ENCODE data around the gene SULF2.

Gene SULF2

DNA sequence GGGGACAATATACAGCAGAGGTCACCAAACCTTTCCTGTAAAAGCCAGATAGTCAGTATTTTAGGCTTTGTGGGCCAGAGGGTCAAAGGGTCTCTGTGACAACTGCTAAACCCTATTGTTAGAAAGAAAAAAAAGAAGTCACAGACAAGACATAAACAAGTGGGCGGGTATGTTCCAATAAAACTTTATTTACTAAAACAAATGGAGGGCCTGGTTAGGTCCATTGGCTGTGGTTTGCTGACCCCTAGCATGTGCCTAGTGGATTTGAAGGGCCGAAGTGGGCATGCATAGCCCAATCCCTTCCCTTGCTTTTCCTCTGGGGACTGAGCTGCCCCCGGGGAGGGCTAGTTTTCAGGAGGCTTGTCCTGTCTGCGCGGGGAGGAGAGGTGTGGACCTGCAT lies 78.9 kb downstream of the SULF2 start:
- DNase-seq: no peak

DNA sequence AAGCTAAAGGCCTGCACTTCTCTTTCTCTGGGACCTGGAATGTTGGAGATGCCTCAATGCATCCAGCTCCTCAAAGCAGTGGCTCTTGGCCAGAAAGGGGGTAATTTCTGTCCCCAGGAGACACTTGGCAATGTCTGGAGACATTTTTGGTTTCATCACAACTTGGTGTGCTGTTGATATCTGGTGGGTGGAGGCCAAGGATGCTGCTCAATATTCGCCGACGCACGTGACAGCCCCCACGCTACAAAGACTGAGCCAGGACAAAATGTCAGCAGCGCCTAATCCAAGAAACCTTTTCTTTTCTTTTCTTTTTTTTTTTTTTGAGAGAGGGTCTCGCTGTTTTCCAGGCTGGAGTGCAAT lies 79.8 kb downstream of the SULF2 start:
- DNase-seq: no peak

DNA sequence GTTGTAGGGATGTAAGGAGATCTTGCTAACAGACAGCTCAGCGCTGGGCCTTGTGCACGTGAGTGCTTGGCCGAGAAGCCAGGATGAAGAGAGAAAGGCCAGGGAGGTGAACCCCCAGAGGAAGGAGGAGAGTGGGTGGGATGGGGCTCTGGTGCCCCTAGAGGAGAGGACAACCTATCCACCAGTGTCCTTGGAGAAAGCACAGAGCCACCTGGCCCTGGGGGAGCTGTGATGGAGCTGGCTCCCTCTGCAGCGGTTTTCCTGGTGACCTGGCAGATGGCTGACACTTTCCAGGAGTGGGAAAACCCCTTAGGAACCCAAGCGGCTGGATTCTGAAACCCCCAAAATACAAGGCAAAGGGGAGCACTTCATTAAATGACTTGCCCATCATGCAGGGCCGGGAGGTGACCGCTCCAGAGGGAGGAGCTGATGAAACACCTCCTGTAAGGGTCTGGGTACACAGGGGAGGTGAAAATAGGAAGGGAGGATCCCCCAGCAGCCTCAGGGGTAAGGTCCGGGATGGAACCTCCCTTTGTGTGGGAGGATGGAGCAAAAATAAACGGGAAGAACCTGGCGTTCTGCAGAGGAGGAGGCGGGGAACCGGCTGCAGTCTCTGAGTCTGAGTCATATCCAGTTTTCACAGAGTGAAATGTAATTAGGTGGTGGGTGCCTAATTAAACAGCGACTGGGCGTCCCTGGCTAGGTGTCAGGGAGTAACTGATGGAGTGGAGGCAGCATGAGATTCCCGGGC lies 80.4 kb downstream of the SULF2 start:
- DNase-seq: no peak

DNA sequence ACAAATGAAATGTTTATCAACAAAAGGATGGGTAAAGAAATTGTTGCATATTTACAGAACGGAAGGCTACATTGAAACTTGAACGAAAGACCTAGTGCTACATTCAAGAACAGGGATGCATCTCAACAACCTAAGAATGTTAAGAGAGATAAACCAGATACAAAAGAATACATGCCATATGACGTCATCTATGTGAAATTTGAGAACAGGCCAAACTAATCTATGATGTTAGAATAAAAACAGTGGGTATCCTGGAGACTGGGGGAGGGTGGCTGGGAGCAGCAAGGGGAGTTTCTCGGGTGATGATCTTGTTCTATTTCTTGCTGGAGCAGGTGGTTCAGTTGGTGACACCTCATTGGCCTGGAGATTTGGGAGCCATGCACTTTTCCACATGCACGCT lies 81.5 kb downstream of the SULF2 start:
- no peak for DNase-seq

DNA sequence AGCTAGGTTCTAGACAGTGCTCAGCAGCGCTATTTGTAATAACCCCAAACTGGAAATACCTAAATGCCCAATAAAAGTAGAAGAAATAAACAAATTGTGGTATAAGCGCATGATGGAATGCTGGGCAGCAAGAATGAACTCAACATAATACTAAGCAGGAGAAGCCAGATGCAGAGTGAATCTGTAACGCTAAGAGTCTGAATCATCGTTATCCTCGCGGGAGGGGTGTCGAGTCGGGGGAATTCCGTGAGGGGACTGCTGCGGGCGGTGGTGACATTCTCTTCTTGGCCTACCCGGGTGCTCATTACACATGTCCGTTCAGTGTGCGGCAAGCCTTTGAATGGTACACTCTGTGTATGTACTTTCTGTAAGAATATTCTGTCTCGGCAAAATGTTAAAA lies 83.7 kb downstream of the SULF2 start:
- no peak for DNase-seq

DNA sequence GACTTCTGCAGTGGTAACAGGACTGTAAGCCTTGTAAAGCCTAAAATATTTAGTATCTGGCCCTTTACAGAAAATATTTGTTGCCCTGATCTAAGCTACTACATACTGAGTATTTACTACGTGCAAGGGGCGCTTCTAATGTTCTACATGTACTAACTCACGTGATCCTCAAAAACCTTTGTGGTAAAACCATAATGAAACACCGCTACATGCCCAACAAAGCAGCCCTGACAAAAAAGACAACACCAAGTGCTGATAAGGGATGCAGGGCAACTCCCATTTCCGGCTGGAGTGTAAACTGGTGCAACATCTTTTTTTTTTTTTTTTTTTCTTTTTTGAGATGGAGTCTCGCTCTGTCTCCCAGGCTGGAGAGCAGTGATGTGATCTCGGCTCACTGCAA lies 85.0 kb downstream of the SULF2 start:
- DNase-seq: no peak

DNA sequence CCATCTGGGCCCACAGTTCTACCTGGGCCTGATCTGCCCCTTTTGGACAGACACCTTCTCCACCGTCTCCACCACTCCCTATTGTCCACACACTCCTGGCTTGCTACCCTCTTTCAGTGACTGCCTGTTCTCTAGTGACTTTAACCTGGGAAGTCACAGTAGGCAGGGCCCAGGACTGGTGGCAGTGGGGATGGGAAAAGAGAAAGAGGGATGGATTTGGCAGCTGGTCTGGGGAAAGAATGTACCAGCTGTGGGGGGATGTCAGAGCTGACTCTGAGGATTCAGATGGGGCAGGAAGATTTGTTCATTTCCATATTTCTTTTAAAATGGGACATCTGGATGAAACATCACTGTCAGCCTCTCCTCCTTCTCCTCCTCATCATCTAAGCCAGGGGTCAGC lies 85.5 kb downstream of the SULF2 start:
- DNase-seq: no peak

DNA sequence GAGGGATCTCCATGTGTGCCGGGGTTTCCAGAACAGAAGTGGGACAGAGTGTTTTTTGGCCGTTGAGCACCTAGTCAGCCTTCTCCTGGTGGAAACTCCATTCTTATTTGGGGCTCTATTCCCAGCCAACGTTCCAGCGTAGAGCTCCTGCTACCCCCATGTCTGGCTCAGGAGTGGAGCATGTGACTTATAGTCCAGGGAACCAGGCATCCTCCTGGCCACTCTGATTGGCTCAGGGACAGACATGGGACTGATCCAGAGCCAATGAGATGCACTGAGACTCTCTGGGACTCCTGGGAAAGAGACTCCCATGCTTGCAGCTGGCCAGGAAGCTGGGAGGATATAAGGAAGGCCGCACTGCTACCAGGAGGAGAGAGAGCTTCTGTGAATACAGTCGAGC lies 87.1 kb downstream of the SULF2 start:
- DNase-seq: no peak

DNA sequence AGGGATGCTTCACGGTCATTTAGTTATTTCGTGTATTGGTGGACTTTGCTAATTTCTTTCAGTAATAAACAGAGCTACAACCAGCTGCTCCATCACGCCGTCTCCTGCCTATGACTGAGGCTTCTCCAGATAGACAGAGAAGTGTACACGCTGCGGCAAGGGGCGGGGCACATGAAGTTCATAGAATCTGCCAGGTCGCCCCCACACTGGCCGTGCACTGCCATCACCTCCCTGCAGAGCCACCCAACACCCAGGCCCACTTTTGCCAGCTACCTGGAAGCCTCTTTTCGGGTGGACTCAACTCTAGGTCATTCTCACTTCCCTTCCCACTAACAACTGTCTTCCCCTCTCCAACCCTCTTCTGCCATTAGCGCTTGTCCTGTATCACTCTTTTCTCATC lies 88.4 kb downstream of the SULF2 start:
- DNase-seq: no peak

DNA sequence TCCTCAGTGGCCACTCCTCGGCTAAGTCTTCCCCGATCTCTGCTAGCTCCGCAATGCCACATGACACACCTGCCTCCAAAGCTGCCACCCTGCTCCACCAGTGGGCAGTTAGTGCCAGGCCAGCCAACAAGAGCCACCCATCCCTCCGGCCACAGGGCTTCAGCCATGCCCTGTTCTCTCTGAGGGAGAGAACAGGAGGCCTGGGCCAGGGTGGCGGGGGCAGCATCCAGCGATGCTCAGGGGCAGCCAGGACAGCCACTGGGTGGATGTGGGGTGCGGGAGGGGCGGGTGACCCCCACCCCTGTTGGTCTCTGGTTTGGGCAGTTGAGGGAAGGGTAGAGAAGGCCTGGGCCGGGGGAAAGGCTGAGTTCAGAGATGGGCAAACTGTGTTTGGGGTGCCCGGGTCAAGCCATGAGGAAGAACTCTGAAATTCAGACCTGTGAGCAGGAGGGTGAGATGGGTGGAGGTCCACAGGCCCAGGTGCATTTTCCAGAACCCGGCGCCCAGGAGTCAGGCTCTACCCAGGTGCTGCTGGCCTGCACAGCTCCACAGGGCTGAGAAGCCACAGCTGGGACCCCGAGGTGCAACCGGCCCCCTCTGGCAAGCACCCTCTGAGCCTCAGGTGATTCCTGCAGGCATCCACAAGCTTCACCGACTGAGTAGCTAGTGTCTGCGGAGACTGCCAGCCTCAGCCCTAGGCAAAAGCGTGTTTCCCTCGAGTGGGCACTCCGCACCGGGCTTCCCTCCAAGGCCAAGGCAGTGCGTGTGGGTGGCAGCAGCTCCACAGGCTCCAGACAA lies 91.1 kb downstream of the SULF2 start:
- DNase-seq: no peak

DNA sequence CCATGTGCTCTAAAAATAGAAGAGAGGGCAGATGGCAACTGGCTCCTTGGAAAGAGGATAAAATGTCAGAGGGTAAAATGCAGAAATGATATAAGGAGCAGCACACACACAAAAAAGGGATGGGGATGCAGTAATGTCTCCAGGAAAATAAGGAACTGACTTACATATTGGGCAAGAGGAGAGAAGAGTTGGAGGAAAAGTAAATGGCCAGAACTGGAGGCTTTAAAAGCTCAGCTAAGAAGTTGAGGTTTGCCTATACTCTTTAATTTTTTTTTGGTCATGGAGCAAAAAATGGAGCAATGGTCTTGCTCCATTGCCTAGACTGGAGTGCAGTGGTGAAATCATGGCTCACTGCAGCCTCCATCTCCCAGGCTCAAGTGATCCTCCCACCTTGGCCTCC lies 93.7 kb downstream of the SULF2 start:
- no peak for DNase-seq

DNA sequence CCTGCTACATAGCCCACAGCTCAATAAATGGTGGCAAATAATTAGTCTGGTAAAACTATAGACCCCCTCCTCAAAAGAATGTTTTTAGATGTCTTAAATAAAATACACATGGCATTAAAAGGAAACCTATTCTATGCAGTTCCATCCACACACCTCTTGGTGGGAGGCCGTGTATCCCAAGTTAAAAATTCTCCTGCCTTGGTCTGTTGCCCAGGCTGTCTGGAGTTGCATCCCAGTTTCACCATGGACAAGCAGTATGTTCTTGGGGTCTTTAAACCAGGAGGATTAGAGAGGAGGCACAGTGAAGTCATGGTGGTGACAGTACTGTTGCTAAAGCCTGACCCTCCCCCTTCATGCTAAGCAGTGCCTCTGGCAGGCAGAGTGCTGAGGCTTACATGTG lies 95.5 kb downstream of the SULF2 start:
- DNase-seq: no peak

DNA sequence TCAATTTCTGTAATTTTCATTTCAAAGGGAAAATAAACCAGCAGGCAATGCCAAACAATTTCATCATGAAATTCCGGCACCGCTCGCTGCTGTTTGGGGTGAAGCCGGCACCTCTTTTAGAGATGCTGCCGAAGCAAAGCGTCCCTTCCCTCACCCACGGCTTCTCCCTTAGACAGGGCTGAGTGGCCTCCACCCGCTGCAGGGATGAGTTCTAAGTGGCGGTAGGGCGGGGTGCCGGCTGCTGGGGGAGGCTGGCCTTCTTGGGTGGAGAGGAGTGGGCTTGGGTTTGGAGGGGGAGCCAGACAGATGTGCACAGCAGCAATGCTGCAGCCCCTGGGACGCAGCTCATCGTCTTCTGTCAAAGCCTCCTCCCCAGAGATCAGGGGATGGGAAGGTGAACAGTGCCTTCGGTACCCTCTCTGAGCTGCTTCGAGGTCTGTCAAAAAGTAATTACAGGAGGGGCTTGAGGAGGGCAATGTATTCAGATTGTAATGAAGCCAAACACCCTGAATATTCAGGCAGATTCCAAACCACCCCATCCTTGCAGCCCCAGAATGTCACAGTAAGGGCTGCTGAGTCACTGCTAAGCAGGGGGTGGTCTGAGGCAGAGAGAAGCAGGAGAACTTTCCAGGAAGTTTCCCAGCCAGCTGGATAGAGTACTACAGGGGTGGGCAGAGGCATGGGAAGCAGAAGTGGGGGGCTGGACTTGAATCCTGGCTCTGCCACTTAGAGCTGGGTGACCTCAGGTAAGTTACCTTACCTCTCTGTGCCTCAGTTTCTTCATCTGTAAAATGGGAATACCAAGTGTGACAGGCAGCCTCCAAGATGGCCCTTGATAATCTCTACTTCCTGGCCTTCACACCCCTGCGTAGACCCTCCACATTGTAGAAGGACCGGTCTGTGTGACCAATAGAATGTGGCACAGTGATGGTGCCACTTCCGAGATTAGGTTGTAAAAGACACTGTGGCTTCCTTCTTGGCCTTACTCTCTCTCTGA lies 96.6 kb downstream of the SULF2 start:
- DNase-seq: no peak

DNA sequence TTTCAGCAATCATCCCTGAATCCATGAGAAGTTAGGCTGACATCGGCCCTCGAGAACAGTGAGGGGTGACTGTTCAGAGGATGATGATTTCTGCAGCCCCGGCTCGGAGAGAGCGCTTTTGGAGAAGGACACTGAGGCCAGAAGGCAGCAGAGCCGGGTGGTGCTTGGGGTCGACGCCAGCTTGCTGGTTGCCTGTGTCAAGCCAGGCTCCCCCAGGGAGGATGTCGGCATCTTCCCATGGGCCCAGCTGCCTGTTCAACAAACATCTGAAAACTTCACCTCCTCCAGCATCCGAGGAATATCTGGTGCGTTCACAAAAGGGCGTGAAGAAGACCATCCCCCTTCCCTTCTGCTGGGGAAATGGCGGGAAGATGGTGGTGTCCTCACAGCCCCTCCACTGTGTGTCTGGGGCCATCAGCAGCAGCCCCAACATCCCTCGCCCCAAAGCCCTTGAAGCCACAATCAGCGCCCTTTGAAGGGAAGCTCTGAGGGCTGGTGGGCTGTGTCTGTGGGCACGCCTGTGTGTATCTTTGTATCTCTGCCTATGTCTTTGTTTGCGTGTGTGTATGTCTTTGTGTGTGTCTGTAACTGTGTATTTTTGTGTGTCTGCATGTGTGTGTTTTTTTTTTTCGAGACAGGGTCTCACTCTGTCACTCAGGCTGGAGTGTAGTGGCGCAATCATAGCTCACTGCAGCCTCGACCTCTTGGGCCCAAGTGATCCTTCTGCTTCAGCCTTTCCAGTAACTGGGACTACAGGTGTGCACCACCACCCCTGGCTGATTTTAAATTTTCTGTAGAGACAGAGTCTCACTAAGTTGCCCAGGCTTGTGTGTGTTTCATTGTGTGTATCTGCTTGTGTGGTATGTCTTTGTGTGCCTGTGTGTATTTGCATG lies 97.9 kb downstream of the SULF2 start:
- no peak for DNase-seq

DNA sequence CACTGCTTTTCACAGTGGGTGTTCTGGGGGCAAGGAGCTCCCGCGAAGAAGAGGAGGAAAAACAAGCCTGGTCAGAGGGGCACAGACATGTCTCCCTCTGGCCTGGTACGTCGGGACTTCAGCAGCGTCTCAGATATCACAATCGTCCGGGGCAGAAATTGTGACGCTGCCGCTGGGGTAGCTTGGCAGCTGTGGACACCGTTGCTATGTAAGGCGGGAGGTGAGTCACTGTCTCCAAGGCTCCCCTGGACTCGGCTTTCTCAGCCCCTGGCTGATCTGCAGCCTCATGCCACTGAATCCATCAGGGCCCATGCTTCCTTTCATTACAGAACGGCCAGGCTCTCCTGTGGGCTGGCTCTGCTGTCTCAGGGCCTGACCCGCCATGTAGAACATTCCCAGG lies 98.7 kb downstream of the SULF2 start:
- DNase-seq: no peak

DNA sequence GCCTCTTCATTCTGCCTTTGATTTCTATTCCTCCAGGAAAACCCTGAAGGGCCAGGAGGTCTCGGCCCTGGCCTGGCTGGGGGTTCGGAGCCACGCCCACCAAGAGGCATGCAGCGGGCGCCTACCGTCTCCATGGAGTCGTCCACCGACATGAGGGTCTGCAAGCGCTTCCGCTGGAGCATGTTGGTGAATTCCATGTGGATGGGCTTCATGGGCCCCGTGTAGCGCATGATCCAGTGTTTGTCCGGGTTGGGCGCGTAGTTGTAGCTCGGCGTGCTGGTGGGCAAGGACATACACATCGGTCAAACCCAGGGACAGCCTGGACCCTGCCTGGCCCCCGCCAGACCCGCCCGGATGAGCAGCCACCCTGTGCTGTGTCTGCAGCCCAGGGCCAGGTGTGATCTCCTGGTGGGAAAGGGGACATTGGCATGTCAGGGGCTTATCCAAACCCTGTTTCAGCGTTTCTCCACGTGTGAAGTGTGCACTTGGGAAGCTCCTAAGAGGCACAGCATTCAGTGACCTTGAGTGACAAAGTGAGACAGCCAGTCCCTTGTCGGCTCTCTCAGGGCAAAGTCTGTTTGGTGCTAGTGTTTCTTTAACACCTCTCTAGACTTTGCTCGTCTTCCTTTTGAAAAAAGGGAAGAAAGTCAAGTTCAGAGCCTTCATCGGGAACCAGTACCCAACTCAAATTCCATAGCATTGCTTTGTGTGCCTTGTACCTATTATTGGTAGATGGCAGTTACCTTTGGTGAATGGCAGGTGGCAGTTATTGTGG lies 100.8 kb downstream of the SULF2 start:
- no peak for DNase-seq

DNA sequence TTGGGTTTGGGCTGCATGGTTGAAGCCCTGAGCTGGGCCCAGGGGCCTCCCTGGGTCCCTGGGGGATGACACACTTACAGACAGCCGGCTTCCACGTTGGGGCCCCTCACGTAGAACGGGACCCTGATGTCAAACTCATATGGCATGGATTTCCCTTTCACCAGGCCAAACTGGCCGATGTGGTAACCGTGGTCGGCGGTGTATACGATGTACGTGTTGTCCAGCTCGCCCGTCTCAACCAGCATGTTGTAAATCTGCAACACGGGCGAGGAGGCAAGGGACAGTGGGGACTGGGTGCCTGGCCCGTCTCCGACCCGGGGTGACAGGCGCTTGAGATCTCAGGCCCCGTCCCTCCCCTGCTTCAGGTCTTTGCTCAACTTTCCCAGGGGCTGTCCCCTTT lies 102.4 kb downstream of the SULF2 start:
- no peak for DNase-seq

DNA sequence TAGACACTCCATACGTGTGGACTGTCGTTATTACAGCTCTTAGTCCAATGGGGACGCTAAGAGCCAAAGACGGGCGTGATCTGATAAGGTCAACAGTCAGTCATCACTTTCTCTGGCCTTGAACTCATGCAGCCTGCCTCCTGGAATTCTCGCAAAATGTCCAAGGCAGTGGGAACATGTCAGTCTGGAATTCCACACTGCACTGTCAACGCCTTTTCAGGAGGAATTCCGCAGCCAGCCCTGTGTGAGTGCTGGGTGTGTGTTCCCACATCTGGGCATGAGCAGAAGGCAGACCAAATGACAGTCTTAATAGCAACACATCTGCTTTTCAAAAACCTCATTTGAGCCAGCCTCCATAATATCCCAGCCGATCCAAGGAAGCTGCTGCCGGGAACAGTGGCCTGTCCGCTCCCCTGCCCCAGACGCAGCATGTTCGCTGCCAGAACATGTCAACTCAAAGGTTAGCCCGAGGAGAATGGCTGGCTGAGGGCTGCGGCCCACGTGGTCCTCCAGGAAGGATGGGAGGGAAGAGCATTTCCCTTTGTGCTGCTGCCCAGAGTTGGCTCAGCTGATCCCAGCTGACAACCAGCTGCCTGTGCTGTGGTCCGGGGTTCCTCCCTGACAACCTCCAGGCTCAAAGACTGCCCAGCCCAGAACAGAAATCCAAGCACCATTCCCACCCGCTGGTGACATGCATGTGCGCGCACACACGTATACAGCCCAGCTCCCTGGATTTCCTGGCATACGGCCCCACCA lies 103.1 kb downstream of the SULF2 start:
- DNase-seq: no peak

DNA sequence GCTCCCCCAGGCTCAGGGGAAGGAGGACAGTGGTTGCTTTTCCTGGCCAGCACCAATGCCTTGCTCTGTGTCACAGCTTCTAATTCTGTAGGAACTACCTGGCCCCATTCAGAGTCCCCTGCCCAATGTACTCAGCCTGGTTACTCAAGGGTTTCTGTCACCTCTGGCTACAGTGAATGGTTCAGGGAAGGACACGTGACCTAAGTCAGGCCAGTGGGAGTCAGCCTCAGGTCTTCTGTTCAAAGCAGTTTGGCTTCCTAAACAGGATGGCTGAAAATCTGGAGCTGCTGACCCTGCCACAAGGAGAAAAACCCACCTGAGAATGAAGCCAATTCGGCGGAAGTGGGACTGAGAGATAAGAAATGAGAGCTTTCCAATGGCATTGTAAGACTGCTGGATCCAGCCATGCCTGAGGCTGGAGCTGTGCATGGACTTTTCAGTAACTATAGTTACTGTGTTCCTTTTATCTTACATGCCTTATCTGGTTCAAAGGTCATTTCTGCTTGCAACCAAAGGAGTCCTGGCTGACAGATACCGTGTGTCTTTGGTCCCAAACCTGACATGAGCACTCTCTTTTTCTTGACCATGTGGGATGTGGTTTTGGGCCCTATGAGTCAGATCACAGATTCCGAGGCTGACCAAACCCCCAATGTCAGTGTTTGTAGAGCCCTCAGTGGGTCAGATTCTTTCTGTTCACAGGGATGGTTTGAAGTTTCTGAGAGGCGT lies 104.3 kb downstream of the SULF2 start:
- no peak for DNase-seq

DNA sequence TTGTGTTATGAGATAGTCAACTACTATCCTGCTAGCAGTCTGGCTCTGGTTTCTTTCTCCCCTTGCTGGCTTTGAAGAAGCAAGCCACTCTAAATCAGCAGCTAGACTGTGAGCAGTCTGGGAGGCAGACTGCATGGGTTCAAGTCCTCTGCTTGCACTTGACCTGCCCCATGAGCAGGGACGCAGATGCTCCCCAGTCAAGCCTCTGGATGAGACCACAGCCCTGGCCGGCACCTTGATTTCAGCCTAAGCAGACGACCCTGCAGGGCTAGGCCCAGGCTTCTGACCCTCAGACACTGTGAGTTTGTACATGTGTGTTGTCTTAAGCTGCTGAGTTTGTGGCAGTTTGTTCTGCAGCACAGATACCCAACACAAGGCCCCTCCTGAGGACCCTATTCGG lies 105.8 kb downstream of the SULF2 start:
- no peak for DNase-seq

All from CD4-positive, alpha-beta T cell treated with Interleukin-4 for 1 hour (primary cell).